HL-60 (cell line): ENCODE results near the gene SHANK3.

ENCODE experiments used
- CTCF ChIP-seq: IDR thresholded peaks from one replicate; pipeline ENCODE4 v1.5.1; 2011; ENCODE audit warnings: low read length, control low read depth, inconsistent platforms; ENCODE audit not compliant: insufficient read depth
- GABPA ChIP-seq: IDR thresholded peaks from 2 replicates; pipeline ENCODE4 v1.6.1; 2012; ENCODE audit warnings: low read depth
- POLR2AphosphoS5 ChIP-seq: IDR thresholded peaks from 2 replicates; pipeline ENCODE4 v1.6.1; 2012; ENCODE audit warnings: low read depth
- TF ChIP-seq, protein P1 (sequence below): IDR thresholded peaks from 2 replicates; pipeline ENCODE4 v1.6.1; 2012; ENCODE audit warnings: low read depth; ENCODE audit not compliant: insufficient replicate concordance

DNA sequence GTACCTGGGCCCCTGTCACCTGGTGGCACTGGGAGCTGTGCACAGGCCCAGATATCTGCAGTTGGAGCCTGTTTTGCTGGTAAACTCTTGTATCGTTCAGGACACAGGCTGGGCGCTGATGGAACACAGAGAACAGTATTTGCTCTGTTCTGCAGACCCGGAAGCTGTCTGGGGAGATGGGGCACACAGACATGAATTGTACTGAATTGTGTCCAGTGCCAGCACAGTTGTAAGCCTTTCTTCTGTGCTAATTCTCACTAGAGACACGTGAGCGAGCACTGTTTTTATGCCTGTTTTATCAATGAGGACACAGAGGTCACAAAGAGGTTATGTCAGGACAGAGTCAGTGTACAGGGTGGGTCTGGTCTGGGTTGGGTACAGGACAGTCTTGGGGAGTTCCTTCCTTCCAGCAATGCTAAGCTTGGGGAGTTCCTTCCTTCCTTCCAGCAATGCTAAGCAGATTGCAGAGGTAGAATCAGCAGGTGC lies 41.0 kb downstream of the SHANK3 start:
- TF ChIP-seq CTCF (no peak), POLR2AphosphoS5 (no peak), GABPA (no peak)
- TF ChIP-seq, protein P1, sequence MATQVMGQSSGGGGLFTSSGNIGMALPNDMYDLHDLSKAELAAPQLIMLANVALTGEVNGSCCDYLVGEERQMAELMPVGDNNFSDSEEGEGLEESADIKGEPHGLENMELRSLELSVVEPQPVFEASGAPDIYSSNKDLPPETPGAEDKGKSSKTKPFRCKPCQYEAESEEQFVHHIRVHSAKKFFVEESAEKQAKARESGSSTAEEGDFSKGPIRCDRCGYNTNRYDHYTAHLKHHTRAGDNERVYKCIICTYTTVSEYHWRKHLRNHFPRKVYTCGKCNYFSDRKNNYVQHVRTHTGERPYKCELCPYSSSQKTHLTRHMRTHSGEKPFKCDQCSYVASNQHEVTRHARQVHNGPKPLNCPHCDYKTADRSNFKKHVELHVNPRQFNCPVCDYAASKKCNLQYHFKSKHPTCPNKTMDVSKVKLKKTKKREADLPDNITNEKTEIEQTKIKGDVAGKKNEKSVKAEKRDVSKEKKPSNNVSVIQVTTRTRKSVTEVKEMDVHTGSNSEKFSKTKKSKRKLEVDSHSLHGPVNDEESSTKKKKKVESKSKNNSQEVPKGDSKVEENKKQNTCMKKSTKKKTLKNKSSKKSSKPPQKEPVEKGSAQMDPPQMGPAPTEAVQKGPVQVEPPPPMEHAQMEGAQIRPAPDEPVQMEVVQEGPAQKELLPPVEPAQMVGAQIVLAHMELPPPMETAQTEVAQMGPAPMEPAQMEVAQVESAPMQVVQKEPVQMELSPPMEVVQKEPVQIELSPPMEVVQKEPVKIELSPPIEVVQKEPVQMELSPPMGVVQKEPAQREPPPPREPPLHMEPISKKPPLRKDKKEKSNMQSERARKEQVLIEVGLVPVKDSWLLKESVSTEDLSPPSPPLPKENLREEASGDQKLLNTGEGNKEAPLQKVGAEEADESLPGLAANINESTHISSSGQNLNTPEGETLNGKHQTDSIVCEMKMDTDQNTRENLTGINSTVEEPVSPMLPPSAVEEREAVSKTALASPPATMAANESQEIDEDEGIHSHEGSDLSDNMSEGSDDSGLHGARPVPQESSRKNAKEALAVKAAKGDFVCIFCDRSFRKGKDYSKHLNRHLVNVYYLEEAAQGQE: no peak
